OCI-LY3 (cell line): ENCODE data around the gene SCAF11.
"Not testable (repeated sequence)": the region's sequence is repeated elsewhere in the genome, so short reads cannot be mapped to it uniquely, and the experiment has no call there.

Experiments
- CTCF ChIP-seq: fragments of 200-600, 300-600 bp; sonication (generic); IDR thresholded peaks from 2 replicates; pipeline ENCODE4 v1.5.1; 2014; ENCODE audit warnings: antibody characterized with exemption, low read length, low read depth
- EZH2phosphoT487 ChIP-seq: fragments of 200-600 bp; shearing (Covaris generic); IDR thresholded peaks from 2 replicates; pipeline ENCODE4 v1.6.1; 2018; ENCODE audit warnings: antibody characterized with exemption, mixed run types, low read depth

- not testable (repeated sequence) for TF ChIP-seq CTCF, EZH2phosphoT487
Observed at GRCh38 chr12:46000076-46000475, 9.7 kb upstream of the SCAF11 start.
